Endometrium (tissue), 2 donors: ENCODE measurements around the gene NPB.

Experiments
- FAIRE-seq: peaks from 2 replicates; lab custom pipeline; 2012; peaks lifted over from hg19 to GRCh38; lab: Jason Lieb, UNC
- donor health status: control.
- donor health status: control.

Gene NPB

GRCh38 chr17:81926451-81927151 is 24.6 kb downstream of the NPB start:
- no peak for FAIRE-seq

DNA sequence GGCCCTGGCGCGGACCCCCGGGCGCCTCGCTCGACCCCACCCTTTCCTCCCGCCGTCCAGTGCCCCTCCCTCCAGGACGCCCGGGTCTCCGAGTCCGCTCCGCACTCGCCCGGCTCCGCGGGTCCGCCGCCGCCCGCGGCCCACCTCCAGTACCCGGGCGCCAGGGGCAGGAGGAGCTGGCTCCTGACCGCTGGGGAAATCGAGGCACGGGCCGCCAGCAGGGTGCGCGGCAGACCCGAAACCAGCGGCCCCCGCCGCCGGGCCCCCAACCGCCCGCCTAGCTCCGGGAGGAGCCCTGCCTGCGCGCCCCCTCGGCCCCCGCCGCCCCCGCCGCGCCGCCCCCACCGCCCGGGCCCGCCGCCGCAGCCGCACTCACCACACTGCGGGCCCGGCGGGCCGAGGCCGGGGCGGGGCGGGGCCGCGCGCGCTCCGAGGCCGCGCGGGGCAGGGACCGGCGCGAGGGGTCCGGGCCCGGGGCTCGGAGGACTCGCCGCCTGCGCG is 25.2 kb downstream of the NPB start:
- no peak for FAIRE-seq

- FAIRE-seq = no peak
Measured at GRCh38 chr17:81927653-81928543, 25.9 kb downstream of the NPB start, which contains the start of gene MAFG. Gene MAFG (minus strand): TSS chr17:81927735. CDS start chr17:81923185, 4,550 bp downstream.

- no peak for FAIRE-seq
Measured at GRCh38 chr17:81928544-81929252, 26.7 kb downstream of the NPB start.

DNA sequence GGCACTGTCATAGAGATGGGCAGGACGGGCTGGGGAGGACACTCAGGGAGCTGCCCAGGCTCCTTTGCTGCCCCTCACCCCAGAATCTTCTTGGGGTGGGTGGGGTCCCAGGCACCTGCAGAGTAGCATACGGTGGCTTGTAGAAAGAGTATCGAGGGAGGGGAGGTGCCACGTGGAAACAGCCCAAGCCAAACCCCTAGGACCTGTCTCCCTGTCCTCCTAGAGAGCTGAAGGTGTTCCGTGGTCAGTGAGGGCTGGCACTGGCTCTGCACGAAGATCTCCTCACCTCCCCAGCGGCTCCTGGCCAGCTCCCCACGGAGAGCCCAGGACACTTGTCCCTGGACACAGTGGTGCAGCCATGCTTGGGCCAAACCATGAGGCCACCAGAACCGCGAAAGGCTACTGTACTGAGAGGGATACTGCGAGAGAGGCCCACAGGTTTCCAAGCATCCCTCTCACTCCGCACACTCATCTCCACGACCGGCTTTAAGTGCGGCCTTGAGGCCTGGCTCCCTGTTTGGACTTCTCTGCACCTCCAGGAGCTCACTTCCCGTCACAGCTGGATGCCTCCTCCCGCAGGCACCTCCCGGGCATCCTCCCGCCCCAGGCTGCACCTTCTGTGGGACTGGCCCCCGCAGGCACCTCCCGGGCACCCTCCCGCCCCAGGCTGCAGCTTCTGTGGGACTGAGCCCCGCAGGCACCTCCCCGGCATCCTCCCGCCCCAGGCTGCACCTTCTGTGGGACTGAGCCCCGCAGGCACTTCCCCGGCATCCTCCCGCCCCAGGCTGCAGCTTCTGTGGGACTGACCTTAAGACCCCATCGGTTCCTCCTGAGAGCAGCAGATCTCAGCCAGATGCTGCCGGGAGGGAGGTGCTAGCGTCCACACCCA is 27.5 kb downstream of the NPB start:
- no peak for FAIRE-seq

GRCh38 chr17:81930142-81931125 is 28.4 kb downstream of the NPB start:
- no peak for FAIRE-seq

DNA sequence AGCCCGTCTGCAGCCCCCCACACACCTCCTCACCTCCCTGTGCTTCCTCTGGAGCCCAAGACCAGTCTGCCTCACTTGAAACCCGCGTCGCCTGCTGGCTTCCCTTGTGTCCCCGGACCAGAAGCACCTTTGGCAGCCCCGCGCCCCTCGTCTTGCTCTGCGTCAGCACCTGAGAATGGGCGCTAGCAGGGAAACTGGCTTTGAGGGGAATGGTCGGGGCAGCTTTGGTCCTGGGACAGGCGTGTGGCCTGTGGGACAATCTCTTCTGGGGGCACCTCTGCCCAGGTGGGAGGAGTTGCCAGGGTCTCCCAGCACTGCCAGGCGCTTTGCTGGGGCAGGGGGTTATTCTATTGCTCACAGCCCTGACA is 29.1 kb downstream of the NPB start:
- no peak for FAIRE-seq

DNA sequence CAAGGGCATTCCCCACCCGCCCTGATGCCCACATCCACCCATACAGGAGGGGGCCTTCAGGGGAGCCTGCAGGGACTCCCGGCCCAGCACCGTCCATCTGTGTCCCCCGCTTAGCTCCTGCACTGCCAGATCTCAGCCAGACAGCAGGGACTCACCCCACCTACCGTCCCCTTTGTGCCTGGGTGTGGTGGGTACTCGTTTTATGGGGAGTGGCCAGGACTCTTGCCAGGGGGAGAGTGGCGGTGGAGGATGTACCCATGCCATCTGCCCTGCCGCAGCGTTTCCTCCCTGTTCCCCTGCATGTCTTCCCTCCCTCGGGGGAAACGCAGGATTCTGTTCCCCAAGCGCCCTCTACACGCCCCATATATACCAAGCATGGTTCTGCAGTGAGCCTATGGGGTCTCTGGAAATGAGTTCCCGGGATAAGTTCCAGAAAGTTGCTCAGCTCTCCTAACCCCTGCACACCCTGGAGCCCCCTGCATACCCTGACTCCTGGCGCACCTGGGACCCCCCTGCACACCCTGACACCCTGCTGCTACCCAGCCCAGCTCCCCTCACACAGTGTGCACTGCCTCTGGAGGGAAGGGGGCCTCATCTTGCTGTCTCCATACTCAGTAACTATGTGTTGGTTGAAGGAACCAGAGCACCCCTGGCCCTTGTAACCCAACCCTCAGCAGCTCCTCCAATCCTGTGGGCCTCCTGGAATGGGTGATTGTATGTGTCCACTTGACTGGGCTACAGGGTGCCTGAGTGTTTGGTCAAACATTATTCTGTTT is 29.7 kb downstream of the NPB start:
- FAIRE-seq = no peak

DNA sequence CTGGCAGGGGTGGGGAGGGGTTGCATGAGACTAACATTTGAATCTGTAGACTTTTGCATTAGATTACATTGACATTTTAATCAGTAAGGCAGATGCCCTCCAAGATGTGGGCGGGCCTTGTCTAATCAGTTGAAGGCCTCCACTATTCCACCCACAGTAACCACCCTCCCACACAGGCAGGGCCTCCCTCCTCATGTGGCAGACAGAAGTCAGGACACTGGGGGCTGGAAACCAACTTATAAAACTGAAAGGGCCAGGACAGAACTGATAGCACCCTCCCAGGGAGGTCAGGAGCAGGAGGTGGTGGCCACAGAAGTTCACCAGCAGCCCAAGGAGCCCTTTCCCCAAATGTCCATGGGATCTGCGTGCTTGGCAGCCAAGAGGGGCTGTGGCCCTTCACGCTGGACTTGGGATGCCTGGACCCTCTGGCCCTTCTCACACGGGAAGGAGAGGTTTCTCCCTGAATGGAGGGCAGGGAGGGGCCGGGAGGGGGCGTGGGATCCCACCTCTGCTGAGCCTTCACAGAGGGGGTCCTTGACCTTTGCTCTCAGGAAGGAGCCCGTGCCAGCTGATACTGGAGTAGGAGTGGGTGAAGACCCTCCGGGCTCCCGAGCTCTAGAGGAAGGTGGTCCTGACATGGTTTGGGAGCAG is 30.4 kb downstream of the NPB start:
- no peak for FAIRE-seq

DNA sequence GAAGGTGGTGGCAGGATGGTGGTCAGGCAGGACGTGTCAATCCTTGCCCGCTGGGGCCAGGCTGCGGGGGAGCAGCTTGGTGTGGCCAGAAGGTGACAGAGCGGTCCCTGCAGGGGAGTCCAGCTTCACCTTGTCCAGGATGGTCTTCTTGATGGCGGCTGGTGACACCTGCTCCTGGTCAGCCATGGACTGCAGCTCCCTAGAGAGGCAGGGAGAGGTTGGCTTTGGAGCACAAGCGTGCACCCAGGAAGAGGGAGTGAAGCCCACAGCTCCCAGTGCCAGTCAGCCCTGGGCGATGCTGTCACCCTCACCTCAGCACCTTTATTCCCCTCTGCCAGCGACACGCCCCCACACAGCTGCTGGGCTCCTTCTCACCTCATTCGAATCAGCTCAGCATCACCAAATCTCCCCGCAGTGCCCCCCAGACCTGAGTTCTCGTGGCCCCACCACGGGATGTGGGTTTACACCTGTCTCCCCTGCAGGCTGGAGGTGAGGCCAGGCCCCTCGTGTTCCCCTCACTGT is 31.2 kb downstream of the NPB start:
- FAIRE-seq = no peak

GRCh38 chr17:81934098-81934757 is 32.2 kb downstream of the NPB start:
- no peak for FAIRE-seq

DNA sequence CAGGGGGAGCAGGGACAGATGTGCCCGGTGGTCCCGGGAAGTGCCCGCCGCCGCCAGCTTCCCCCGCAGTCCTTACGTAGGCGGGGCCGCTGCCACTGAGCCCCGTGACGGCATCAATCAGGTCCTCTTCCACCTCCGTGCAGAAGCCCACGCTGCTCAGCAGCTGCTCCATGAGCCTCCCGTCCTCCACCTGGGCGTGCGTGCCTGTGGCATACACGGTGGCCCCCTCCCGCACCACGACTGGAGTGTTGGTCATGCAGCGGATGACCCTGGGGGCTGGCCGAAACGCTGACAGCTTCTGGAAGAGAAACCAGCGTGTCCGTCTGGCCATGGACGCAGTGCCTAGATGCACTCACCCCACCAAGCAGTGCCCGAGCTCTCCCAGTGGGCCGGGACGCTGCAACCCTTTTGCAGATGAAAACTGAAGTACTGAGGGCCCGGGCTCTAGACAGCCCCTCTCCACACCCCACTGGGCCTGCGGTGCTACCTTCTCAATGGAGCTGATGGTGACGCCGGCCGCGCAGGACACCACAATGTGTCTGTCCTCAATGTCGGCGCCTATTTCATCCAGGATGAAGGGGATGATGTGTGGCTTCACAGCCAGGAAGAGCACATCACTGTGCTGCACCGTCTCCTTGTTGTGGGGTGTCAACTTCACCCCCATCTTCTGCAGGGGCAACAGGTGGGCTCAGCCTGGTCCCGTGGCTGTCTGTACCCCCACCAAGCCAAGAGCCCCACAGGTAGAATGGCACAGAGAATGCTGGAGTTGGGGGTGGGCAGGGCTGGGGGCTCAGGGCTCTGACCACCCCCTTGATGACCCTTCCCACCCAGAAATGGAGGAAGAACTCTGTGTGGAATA is 33.0 kb downstream of the NPB start:
- FAIRE-seq = no peak

GRCh38 chr17:81935709-81936084 is 33.7 kb downstream of the NPB start:
- no peak for FAIRE-seq

GRCh38 chr17:81939218-81939617 is 37.2 kb downstream of the NPB start:
- no peak for FAIRE-seq

DNA sequence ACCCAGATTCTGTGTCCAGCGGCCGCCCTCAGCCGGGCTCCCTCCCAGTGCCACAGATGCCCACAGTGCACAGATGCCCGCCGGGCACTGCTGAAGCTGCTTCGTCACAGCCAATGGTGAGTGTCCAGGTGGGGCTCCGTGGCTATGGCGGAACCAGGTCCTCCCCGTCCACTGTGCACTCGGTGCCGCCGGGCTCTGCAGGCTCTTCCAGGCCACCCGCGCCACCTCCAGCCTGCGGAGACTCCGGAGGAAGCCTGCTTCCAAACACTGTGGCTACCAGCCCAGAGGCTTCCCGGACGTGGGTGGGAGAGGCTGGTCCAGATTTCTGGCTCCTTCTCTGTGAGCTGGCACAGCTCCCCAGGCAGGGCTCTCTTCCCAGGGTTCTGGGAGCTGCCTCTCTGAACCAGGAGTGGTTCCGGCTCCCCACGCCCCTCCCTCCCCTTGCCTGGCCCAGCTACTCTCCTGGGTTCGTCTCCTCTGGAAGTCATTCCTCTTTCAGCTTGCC is 37.9 kb downstream of the NPB start:
- no peak for FAIRE-seq

GRCh38 chr17:81940538-81941483 is 38.8 kb downstream of the NPB start:
- no peak for FAIRE-seq
